ENCODE measurements around the gene RNF145. TPM values are rescaled to one million over a fixed set of nuclear protein-coding genes. Genes with fewer than 3 reads are reported as not detected.

The RNF145 gene, protein sequence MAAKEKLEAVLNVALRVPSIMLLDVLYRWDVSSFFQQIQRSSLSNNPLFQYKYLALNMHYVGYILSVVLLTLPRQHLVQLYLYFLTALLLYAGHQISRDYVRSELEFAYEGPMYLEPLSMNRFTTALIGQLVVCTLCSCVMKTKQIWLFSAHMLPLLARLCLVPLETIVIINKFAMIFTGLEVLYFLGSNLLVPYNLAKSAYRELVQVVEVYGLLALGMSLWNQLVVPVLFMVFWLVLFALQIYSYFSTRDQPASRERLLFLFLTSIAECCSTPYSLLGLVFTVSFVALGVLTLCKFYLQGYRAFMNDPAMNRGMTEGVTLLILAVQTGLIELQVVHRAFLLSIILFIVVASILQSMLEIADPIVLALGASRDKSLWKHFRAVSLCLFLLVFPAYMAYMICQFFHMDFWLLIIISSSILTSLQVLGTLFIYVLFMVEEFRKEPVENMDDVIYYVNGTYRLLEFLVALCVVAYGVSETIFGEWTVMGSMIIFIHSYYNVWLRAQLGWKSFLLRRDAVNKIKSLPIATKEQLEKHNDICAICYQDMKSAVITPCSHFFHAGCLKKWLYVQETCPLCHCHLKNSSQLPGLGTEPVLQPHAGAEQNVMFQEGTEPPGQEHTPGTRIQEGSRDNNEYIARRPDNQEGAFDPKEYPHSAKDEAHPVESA
- 179 TPM in 2 replicates for total RNA-seq

DNA sequence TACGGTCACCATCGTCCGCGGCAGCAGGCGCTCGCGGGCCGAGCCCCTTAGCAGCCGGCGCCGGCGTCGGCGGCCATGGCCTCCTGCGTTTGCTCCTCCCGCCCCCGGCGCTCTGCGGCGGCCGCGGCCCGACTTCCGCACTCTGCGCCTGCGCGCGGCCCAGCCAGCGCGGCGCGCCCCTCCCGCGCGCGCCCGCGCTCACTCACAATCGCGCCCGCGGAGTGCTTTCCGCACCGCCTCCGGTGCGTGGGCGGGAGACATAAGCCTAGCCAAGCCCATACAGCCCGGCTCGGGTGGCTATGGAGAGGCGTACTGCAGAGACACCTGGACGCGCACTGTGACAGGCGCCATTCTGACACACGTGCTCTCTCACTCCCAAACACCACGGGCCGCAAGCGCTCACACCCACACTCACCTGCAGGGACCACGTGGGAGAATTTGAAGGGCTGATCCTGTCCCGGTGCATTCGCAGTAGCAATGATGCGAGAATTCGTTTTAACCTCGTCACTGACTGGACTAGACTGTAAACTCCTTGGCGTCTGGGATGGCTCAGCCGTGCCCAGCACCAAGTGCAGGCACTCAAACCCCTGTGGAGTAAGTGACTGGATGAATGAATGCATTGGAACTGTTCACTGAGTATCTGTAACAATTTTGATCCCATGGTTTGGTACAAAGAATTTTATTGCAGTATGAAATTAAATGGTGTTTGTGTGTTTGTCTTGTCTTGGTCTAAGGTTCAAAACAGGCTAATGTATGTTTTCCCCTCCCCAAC lies at the start of gene RNF145:
RNF145 (minus strand) TSS at position 116 of the 772 bp plus-strand sequence. CDS start 5,936 bp downstream, outside the sequence.
- Mint-ChIP-seq H3K4me1 (ENCODE audit: low read depth) (peaks cover 42% of the 10 kb centered on the region), H3K4me3 (peak within 1 kb of the TSS; percentile 97), H3K36me3 (ENCODE audit: low read depth) (peaks cover 24% of the 10 kb centered on the region), H3K9me3 (no peaks in the 10 kb centered on the region), H3K27ac (peak within 1 kb of the TSS; percentile 97), H3K27me3 (ENCODE audit: insufficient read depth) (peaks cover 4% of the 10 kb centered on the region)
- DNase-seq (ENCODE audit: low spot score): peak; percentile 91
- intact Hi-C loops (cut with micrococcal nuclease): loop anchor here (1.0 to 10.0 kb wide), 12 partner anchors 53 to 1935 kb away; partner anchors contain the start of genes PTTG1, PWWP2A and UBLCP1

GRCh38 chr5:159258361-159258760 lies 49.0 kb upstream of the RNF145 start:
- intact Hi-C loops (cut with micrococcal nuclease): no loop called here
- no peaks in the 10 kb centered on the region for H3K9me3 Mint-ChIP-seq
- H3K4me1 Mint-ChIP-seq (ENCODE audit: low read depth): peaks cover 10% of the 10 kb centered on the region

DNA sequence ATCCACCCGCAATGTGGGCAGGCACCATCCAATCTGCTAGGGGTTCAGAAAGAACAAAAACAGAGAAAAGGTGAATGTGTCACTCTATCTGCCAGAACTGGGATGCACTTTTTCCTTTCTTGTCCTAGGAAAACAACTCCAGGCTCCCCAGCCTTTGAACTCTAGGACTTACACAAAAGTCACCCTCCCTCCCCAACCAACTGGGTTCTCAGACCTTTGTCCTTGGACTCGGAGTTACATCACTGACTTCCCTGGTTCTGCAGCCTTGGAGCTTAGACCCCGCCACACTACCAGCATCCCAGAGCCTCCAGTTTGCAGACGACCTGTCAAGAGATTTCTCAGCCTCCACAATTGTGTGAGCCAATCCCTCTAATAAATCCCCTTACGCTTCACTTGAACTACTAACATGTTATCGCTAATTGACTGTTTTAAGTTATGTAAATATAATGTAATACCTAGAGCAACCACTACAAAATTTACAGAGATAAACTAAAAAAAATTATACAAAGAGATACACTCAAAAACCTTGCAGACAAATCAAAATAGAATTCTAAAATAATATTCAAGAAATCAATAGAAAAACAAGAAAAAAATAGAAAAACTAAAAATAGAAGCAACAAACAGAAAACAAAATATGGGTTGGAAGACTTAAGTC lies 48.4 kb upstream of the RNF145 start:
- peaks cover 9% of the 10 kb centered on the region for H3K27me3 Mint-ChIP-seq (ENCODE audit: insufficient read depth)
- DNase-seq (ENCODE audit: low spot score): no peak
- H3K27ac Mint-ChIP-seq: no peak overlapping the region
- H3K9me3 Mint-ChIP-seq: no peaks in the 10 kb centered on the region
- H3K4me3 Mint-ChIP-seq: no peak overlapping the region
- intact Hi-C loops (cut with micrococcal nuclease): no loop called here
- H3K36me3 Mint-ChIP-seq (ENCODE audit: low read depth): peaks cover 5% of the 10 kb centered on the region
- peaks cover 8% of the 10 kb centered on the region for H3K4me1 Mint-ChIP-seq (ENCODE audit: low read depth)

More at GRCh38 chr5:159258361-159258760, 49.0 kb upstream of the RNF145 start:
- no peak overlapping the region for H3K27ac Mint-ChIP-seq
- no peak for DNase-seq (ENCODE audit: low spot score)
- H3K27me3 Mint-ChIP-seq (ENCODE audit: insufficient read depth): peaks cover 9% of the 10 kb centered on the region
- no peak overlapping the region for H3K4me3 Mint-ChIP-seq
- peaks cover 6% of the 10 kb centered on the region for H3K36me3 Mint-ChIP-seq (ENCODE audit: low read depth)

- Mint-ChIP-seq H3K27ac (no peak overlapping the region), H3K27me3 (ENCODE audit: insufficient read depth) (peaks cover 9% of the 10 kb centered on the region), H3K9me3 (no peaks in the 10 kb centered on the region), H3K4me3 (no peak overlapping the region), H3K36me3 (ENCODE audit: low read depth) (peaks cover 4% of the 10 kb centered on the region), H3K4me1 (ENCODE audit: low read depth) (peaks cover 3% of the 10 kb centered on the region)
- intact Hi-C loops (cut with micrococcal nuclease): no loop called here
- DNase-seq (ENCODE audit: low spot score): no peak
These were observed 47.7 kb upstream of the RNF145 start for GRCh38 chr5:159257007-159257406.

GRCh38 chr5:159252195-159252594 lies 42.8 kb upstream of the RNF145 start:
- no peaks in the 10 kb centered on the region for H3K36me3 Mint-ChIP-seq (ENCODE audit: low read depth)
- no peak overlapping the region for H3K4me3 Mint-ChIP-seq
- H3K27me3 Mint-ChIP-seq (ENCODE audit: insufficient read depth): peaks cover 6% of the 10 kb centered on the region
- no peak for DNase-seq (ENCODE audit: low spot score)
- no peak overlapping the region for H3K27ac Mint-ChIP-seq
- intact Hi-C loops (cut with micrococcal nuclease): no loop called here
- no peaks in the 10 kb centered on the region for H3K9me3 Mint-ChIP-seq
- H3K4me1 Mint-ChIP-seq (ENCODE audit: low read depth): no peaks in the 10 kb centered on the region

DNA sequence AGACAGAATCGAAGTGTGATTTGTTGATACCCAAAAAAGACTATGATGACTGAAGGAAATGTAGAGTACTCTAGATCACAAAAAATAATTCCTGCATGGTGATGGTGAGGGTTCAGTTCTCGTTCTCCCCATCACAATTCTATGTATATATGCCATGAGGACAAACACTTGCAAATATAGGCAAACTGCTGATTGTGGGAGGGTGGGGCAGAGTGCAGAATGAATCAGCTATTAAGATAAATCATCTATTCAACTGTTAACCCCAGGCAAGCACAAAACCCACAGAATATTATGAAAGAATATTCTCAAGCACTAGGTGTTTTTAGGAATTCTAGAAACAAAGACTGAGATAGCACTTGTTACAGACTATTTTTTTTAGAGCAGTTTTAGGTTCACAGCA lies 39.8 kb upstream of the RNF145 start:
- Mint-ChIP-seq H3K27ac (no peak overlapping the region), H3K9me3 (no peaks in the 10 kb centered on the region), H3K36me3 (ENCODE audit: low read depth) (no peaks in the 10 kb centered on the region), H3K27me3 (ENCODE audit: insufficient read depth) (peaks cover 8% of the 10 kb centered on the region), H3K4me3 (no peak overlapping the region), H3K4me1 (ENCODE audit: low read depth) (no peaks in the 10 kb centered on the region)
- no peak for DNase-seq (ENCODE audit: low spot score)
- intact Hi-C loops (cut with micrococcal nuclease): no loop called here

- peaks cover 8% of the 10 kb centered on the region for H3K27me3 Mint-ChIP-seq (ENCODE audit: insufficient read depth)
- no peak for DNase-seq (ENCODE audit: low spot score)
- intact Hi-C loops (cut with micrococcal nuclease): no loop called here
- no peaks in the 10 kb centered on the region for H3K9me3 Mint-ChIP-seq
- H3K4me3 Mint-ChIP-seq: no peak overlapping the region
- peaks cover 28% of the 10 kb centered on the region for H3K4me1 Mint-ChIP-seq (ENCODE audit: low read depth)
- no peaks in the 10 kb centered on the region for H3K36me3 Mint-ChIP-seq (ENCODE audit: low read depth)
- no peak overlapping the region for H3K27ac Mint-ChIP-seq
These were observed 35.5 kb upstream of the RNF145 start for GRCh38 chr5:159244890-159245289.

GRCh38 chr5:159244163-159244562 lies 34.8 kb upstream of the RNF145 start:
- peaks cover 8% of the 10 kb centered on the region for H3K27me3 Mint-ChIP-seq (ENCODE audit: insufficient read depth)

GRCh38 chr5:159243385-159243784 lies 34.0 kb upstream of the RNF145 start:
- no peak overlapping the region for H3K27ac Mint-ChIP-seq
- H3K4me3 Mint-ChIP-seq: no peak overlapping the region
- intact Hi-C loops (cut with micrococcal nuclease): no loop called here
- H3K27me3 Mint-ChIP-seq (ENCODE audit: insufficient read depth): peaks cover 5% of the 10 kb centered on the region
- peaks cover 41% of the 10 kb centered on the region for H3K4me1 Mint-ChIP-seq (ENCODE audit: low read depth)
- no peaks in the 10 kb centered on the region for H3K36me3 Mint-ChIP-seq (ENCODE audit: low read depth)
- no peak for DNase-seq (ENCODE audit: low spot score)
- no peaks in the 10 kb centered on the region for H3K9me3 Mint-ChIP-seq

More at GRCh38 chr5:159244163-159244562, 34.8 kb upstream of the RNF145 start:
- Mint-ChIP-seq H3K9me3 (no peaks in the 10 kb centered on the region), H3K4me1 (ENCODE audit: low read depth) (peaks cover 35% of the 10 kb centered on the region), H3K27ac (no peak overlapping the region), H3K36me3 (ENCODE audit: low read depth) (no peaks in the 10 kb centered on the region), H3K4me3 (no peak overlapping the region)
- no peak for DNase-seq (ENCODE audit: low spot score)
- intact Hi-C loops (cut with micrococcal nuclease): no loop called here

DNA sequence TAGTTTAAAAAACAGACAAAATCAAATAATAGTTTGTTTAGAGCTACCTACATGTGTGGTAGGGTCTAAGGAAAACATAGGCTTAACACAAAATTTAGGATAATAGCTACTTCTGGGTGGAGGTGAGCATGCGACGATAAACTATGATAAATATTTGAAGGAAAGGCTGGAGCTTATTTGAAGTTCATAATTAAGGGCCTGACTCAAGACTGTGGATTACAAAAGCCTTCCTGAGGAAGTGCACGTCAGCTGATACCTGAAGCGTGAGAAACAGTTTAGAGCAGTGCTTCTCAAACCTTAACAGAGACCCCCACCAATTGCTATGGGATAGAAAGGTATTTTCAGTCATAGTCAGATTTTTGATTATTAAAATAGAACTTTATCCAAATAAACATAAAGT lies 33.3 kb upstream of the RNF145 start:
- peaks cover 8% of the 10 kb centered on the region for H3K27me3 Mint-ChIP-seq (ENCODE audit: insufficient read depth)
- H3K4me3 Mint-ChIP-seq: no peak overlapping the region
- intact Hi-C loops (cut with micrococcal nuclease): no loop called here
- no peak overlapping the region for H3K27ac Mint-ChIP-seq
- H3K4me1 Mint-ChIP-seq (ENCODE audit: low read depth): peaks cover 41% of the 10 kb centered on the region
- H3K36me3 Mint-ChIP-seq (ENCODE audit: low read depth): no peaks in the 10 kb centered on the region
- DNase-seq (ENCODE audit: low spot score): no peak
- H3K9me3 Mint-ChIP-seq: no peaks in the 10 kb centered on the region

GRCh38 chr5:159241946-159242552 lies 32.7 kb upstream of the RNF145 start:
- Mint-ChIP-seq H3K27ac (no peak overlapping the region), H3K36me3 (ENCODE audit: low read depth) (no peaks in the 10 kb centered on the region)
- intact Hi-C loops (cut with micrococcal nuclease): no loop called here

DNA sequence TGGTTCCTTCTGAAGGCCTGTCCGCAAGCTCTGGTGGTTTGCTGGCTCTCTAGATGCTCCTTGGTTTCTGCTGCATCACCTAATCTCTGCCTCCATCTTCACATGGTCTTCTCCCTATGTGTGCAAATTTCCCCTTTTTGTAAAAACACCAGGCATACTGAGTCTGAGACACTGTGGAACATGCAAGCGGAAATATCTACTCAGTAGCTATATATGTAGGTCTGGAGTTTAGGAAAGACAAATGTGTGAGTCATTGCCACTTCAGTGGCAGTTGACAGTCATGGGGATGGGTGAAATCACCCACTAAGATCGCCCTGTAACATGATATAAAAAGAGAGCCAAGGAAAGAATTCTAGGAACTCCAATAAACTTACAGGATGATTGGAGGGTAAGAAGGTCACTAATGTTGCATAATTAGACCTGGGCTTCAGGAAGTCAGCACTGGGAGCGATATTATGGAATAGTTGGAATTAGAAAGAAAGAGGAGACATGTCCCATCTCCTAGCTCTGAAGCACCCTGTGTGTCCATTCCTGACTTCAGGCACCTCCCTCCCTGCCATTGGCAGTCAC lies 31.0 kb upstream of the RNF145 start:
- peak overlapping the region; percentile 61 for H3K27ac Mint-ChIP-seq
- intact Hi-C loops (cut with micrococcal nuclease): loop anchor here (1.0 kb wide), 4 partner anchors 23 to 61 kb away; partner anchors contain the start of gene UBLCP1
- no peaks in the 10 kb centered on the region for H3K36me3 Mint-ChIP-seq (ENCODE audit: low read depth)
- H3K9me3 Mint-ChIP-seq: no peaks in the 10 kb centered on the region
- peak overlapping the region; percentile 11 for H3K4me3 Mint-ChIP-seq
- peaks cover 5% of the 10 kb centered on the region for H3K27me3 Mint-ChIP-seq (ENCODE audit: insufficient read depth)
- DNase-seq (ENCODE audit: low spot score): no peak
- peaks cover 41% of the 10 kb centered on the region for H3K4me1 Mint-ChIP-seq (ENCODE audit: low read depth)

More at GRCh38 chr5:159241946-159242552, 32.7 kb upstream of the RNF145 start:
- Mint-ChIP-seq H3K9me3 (no peaks in the 10 kb centered on the region), H3K4me3 (no peak overlapping the region), H3K27me3 (ENCODE audit: insufficient read depth) (peaks cover 8% of the 10 kb centered on the region), H3K4me1 (ENCODE audit: low read depth) (peaks cover 41% of the 10 kb centered on the region)
- no peak for DNase-seq (ENCODE audit: low spot score)
